WTC11 (cell line): ENCODE measurements around the gene HEY2.

Experiments used
- ATF3 ChIP-seq: sonication (generic); formaldehyde crosslinking; conservative IDR thresholded peaks from 2 replicates; pipeline ENCODE4 v1.8.1; 2022; ENCODE audit warnings: mild to moderate bottlenecking, missing genetic modification reagents
- CTCF ChIP-seq: fragments of 200-600 bp; IDR thresholded peaks from 2 replicates; pipeline ENCODE4 v1.8.0; 2022; ENCODE audit warnings: antibody characterized with exemption
- E2F1 ChIP-seq: sonication (generic); formaldehyde crosslinking; IDR thresholded peaks from 2 replicates; pipeline ENCODE4 v1.8.0; 2022; ENCODE audit warnings: mild to moderate bottlenecking, missing genetic modification reagents

GRCh38 chr6:125780540-125781313 lies 31.3 kb downstream of the HEY2 start:
- TF ChIP-seq CTCF, result no peak
- no peak for TF ChIP-seq ATF3
- TF ChIP-seq E2F1 (CRISPR knock-in tag), result no peak
